GM19463 (cell line): ENCODE results near the gene CENPK.
"Not testable (repeated sequence)": the region's sequence is repeated elsewhere in the genome, so short reads cannot be mapped to it uniquely, and the experiment has no call there.

Experiments used
- ATAC-seq: cut with Tn5 transposase; IDR thresholded peaks from one replicate; pipeline ENCODE4 v1.9.1; 2021; ENCODE audit warnings: mild to moderate bottlenecking, moderate library complexity; ENCODE audit not compliant: unreplicated experiment

The CENPK gene

GRCh38 chr5:65562731-65563701, at the start of gene CENPK, which contains the start of gene PPWD1:
TSS of gene CENPK (minus strand) at chr5:65563168. CDS start at chr5:65554907, 8,261 bp downstream.
TSS of gene PPWD1 (plus strand) at chr5:65563296. CDS start at chr5:65563311, 15 bp downstream.
- peak; percentile 99 for ATAC-seq

- ATAC-seq, result no peak
These were observed 49.4 kb upstream of the CENPK start for GRCh38 chr5:65612298-65612907.

GRCh38 chr5:65611524-65611923, 48.6 kb upstream of the CENPK start:
- no peak for ATAC-seq

GRCh38 chr5:65601761-65602160, 38.8 kb upstream of the CENPK start:
- ATAC-seq, result not testable (repeated sequence)

GRCh38 chr5:65588694-65589093, 25.7 kb upstream of the CENPK start:
- ATAC-seq, result no peak

GRCh38 chr5:65577141-65577540, 14.2 kb upstream of the CENPK start:
- no peak for ATAC-seq

- ATAC-seq, result no peak
These were observed 7.7 kb upstream of the CENPK start for GRCh38 chr5:65570598-65571226.

GRCh38 chr5:65566505-65566904, 3.5 kb upstream of the CENPK start:
- no peak for ATAC-seq

- no peak for ATAC-seq
These were observed 809 bp upstream of the CENPK start for GRCh38 chr5:65563777-65564176.

GRCh38 chr5:65556718-65557117, 6.2 kb downstream of the CENPK start:
- ATAC-seq, result no peak

- ATAC-seq, result no peak
These were observed 6.8 kb downstream of the CENPK start for GRCh38 chr5:65556181-65556580.

GRCh38 chr5:65555287-65555686, 7.7 kb downstream of the CENPK start:
- no peak for ATAC-seq

- ATAC-seq, result no peak
These were observed 9.0 kb downstream of the CENPK start for GRCh38 chr5:65553941-65554340.

GRCh38 chr5:65548281-65548680, 14.7 kb downstream of the CENPK start:
- no peak for ATAC-seq

- no peak for ATAC-seq
These were observed 16.8 kb downstream of the CENPK start for GRCh38 chr5:65546141-65546540.

- no peak for ATAC-seq
These were observed 18.5 kb downstream of the CENPK start for GRCh38 chr5:65544473-65544872.

- ATAC-seq, result no peak
These were observed 23.1 kb downstream of the CENPK start for GRCh38 chr5:65539827-65540226.

GRCh38 chr5:65535529-65535987, 27.4 kb downstream of the CENPK start:
- ATAC-seq, result no peak

GRCh38 chr5:65530904-65531303, 32.1 kb downstream of the CENPK start:
- no peak for ATAC-seq

- ATAC-seq, result no peak
These were observed 37.2 kb downstream of the CENPK start for GRCh38 chr5:65525726-65526125.

- no peak for ATAC-seq
These were observed 50.6 kb downstream of the CENPK start for GRCh38 chr5:65512170-65512937.
